NCI-H2081 treated with DMSO at 0.1 percent for 48 hours (cell line): ENCODE measurements around the gene OPN3.

ENCODE experiments used
- DNase-seq: peaks from one replicate; lab custom pipeline; 2025; lab: John Stamatoyannopoulos, UW

Gene OPN3

DNA sequence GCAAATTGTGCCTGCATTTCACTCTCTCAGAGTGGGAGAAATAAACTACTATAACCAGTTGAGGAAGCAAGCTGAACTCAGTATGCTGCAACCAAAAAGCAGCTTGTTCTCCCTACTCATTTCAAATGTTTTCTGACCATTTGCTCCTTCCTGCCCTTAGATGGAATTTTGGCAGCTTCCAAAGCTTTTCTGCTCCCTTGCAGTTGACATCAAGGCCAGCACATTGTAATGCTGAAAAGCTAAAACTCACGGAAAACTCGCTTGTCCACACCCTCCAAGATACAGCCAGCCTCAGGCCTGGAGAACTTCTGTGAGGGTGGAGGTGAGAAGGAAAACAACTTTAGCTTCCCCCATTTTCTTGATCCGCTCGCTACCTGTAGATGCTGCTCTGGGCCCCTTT lies 5.0 kb upstream of the OPN3 start:
- DNase-seq = no peak

GRCh38 chr1:241644259-241644658 lies 4.1 kb upstream of the OPN3 start:
- no peak for DNase-seq

- no peak for DNase-seq
Observed at GRCh38 chr1:241642593-241642944, 2.4 kb upstream of the OPN3 start.

GRCh38 chr1:241641773-241642592 lies 1.8 kb upstream of the OPN3 start:
- no peak for DNase-seq

- no peak for DNase-seq
Observed at GRCh38 chr1:241640867-241641622, 876 bp upstream of the OPN3 start.

- no peak for DNase-seq
Observed at GRCh38 chr1:241639623-241640148, 483 bp downstream of the OPN3 start.

GRCh38 chr1:241638909-241639622 lies 1.1 kb downstream of the OPN3 start:
- no peak for DNase-seq

DNA sequence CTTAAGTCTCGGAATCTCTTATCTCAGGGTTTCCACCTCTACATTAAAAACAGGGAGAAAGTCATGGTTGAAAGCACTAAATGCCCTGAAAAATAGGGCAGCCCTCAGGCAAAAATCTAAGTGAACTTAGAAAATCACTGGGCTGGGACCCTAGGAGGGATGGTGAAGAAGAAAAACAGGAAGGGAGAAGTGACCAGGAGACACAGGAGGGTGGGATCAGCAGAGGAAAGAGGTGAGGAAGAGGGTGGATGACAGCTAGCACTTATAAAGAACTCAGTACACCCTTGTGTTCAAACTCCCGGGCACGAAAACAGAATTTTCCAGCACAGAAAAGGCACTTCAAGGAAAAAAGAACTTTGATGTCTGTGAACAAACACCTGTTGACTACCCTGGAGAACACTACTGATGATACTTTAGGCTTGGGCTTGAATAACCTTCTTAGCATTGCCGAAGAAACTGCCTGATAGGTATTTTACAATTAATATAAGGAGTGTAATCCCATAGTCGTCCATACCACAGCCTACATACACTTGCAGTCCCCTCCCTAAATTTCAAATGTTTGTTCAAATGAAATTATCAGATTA lies 2.0 kb downstream of the OPN3 start:
- DNase-seq = no peak

DNA sequence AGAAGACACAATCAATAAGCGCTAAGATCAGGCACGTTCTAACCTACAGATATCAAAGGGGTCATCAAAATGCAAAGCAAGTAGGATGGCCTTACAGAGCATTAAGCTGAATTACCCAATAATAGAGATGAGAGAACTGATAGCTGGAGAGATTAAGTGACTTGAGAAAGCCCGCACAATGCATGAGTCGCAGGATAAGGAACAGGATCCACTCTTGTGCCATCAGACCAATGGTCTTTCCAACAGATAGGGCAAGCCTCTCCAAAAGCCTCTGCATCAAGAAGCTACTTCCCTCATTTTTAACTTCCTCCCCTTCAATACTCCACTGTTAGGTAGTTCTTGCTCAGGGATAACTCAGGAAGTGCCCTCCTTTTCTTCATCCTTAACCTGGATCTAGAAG lies 2.6 kb downstream of the OPN3 start:
- DNase-seq = no peak

- DNase-seq = no peak
Observed at GRCh38 chr1:241637046-241637590, 3.1 kb downstream of the OPN3 start.

DNA sequence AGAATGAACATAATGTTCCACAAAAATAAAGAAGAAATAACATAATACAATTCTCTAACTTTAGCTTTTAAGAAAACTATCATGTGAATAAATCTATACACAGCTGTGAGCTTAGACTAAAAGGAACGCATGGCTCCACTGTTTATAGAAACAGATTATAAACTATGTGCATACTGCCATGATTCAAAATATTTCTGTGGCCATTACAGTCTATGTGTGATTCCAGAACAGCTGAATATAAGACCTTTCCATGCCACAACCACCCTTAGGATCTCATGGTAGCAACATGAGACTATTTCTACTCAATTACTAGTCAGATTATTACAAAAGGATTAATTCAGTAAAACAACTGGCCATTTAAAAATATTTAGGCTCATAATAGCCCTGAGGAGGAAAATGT lies 3.9 kb downstream of the OPN3 start:
- DNase-seq = no peak

- no peak for DNase-seq
Observed at GRCh38 chr1:241635556-241636152, 4.5 kb downstream of the OPN3 start.

GRCh38 chr1:241632987-241633386 lies 7.2 kb downstream of the OPN3 start:
- no peak for DNase-seq

GRCh38 chr1:241631674-241632073 lies 8.5 kb downstream of the OPN3 start:
- no peak for DNase-seq

DNA sequence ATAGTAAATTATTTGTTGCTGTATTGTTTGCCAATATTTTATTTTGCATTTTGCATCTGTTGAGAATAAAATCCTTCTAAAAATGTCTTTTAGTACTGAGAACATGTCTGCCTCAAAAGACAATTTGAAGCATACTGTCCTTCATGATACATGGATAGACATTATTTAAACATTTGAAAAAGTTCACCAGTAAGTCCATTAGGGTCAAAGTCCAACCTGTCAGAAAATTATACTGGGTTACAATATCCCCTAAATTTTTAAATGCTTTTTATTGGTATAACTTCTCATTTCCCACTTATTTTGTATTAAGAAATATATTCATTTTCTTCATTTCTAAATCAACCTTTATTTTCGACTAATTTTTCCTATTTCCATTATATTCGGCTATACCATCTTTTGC lies 9.3 kb downstream of the OPN3 start:
- DNase-seq = no peak

GRCh38 chr1:241630476-241630875 lies 9.7 kb downstream of the OPN3 start:
- no peak for DNase-seq

DNA sequence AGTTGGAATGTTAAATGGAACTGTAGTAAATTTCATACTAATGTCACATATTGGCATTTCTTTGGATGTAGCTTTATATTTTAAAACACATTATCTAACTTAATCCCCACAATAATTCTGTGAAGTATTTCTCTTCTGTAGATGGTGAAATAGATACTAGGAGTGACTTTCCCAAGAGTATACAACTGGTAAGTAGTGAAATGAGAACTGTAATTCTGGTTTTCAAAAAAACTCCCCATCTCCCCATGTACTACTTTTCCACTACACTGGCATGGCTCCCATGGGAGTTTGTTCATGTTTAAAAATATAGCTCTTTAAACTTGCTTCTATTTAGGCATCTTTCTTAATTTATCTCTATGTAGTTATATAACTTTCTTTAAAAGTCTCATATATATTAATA lies 10.2 kb downstream of the OPN3 start:
- DNase-seq = no peak

GRCh38 chr1:241627453-241628259 lies 12.5 kb downstream of the OPN3 start:
- no peak for DNase-seq

GRCh38 chr1:241624935-241625334 lies 15.2 kb downstream of the OPN3 start:
- DNase-seq = no peak

GRCh38 chr1:241622669-241623068 lies 17.5 kb downstream of the OPN3 start:
- DNase-seq = no peak

GRCh38 chr1:241617426-241617825 lies 22.7 kb downstream of the OPN3 start:
- no peak for DNase-seq
